HepG2 (cell line): ENCODE measurements around the gene FXR2. TPM values are rescaled to one million over a fixed set of nuclear protein-coding genes. Genes with fewer than 3 reads are reported as not detected.

Experiments
- ATAC-seq: fragments of 200-7000 bp; cut with Tn5 transposase; 3 replicates; pipeline ENCODE4 v1.9.1; 2020; ENCODE audit warnings: mild to moderate bottlenecking, moderate library complexity
- BruUV-seq: library from RNA; stranded (reverse); fragments of 400-500 nt; replicated peaks from 2 replicates; lab custom pipeline; 2021; lab: Mats Ljungman, UMichigan
- CTCF ChIA-PET: fragments of 300-600 bp; formaldehyde crosslinking; extraction: SDS; loops from one replicate; lab custom pipeline; 2021; ENCODE audit warnings: low total read pairs, inconsistent platforms, low intra/inter-chr PET ratio; lab: Yijun Ruan, JAX
- POLR2A ChIA-PET: fragments of 350-600 bp; sonication (Branson Sonifier 250); formaldehyde crosslinking; loops from one replicate; lab custom pipeline; 2020; ENCODE audit warnings: antibody characterized with exemption, inconsistent platforms; lab: Yijun Ruan, JAX
- DNase-seq: peaks from one replicate; pipeline ENCODE4 v3.0.0-alpha.2; 2015; ENCODE audit warnings: low spot score
- FAIRE-seq: peaks from 3 replicates; lab custom pipeline; 2011; peaks lifted over from hg19 to GRCh38; lab: Jason Lieb, UNC
- H2AFZ ChIP-seq: one replicate; pipeline ENCODE4 v1.6.1; 2011; ENCODE audit warnings: low read length, inconsistent platforms
- H3K27ac ChIP-seq: fragments of 300-600 bp; 3 replicates; pipeline ENCODE4 v1.8.0; 2011; ENCODE audit warnings: mixed run types, mild to moderate bottlenecking, mixed read lengths, low read length, inconsistent platforms; ENCODE audit not compliant: insufficient read depth; ENCODE audit errors: extremely low read length
- H3K27me3 ChIP-seq, 2 experiments: fragments of 200-600 bp in 1 of 2; 2 replicates in 1 of 2; 3 replicates in 1 of 2; pipeline versions ENCODE4 v1.6.0 to v1.8.0; 2011; ENCODE audit warnings: low read length in 2 of 2, mild to moderate bottlenecking in 2 of 2, moderate library complexity in 2 of 2, inconsistent platforms in 1 of 2; ENCODE audit not compliant: insufficient read depth in 2 of 2, control insufficient read depth in 1 of 2
- H3K36me3 ChIP-seq, 2 experiments: fragments of 200-600 bp in 1 of 2; replicated peaks in 1 of 2; 2 replicates in 1 of 2; 3 replicates in 1 of 2; pipeline versions ENCODE4 v1.5.1 to v1.8.0; 2011; ENCODE audit warnings: low read length in 2 of 2, inconsistent platforms in 1 of 2; ENCODE audit not compliant: insufficient read depth in 2 of 2, control insufficient read depth in 1 of 2
- H3K4me1 ChIP-seq: 2 replicates; pipeline ENCODE4 v1.5.1; 2012; ENCODE audit warnings: low read length, inconsistent platforms; ENCODE audit not compliant: insufficient read depth
- H3K4me2 ChIP-seq: 2 replicates; pipeline ENCODE4 v1.6.0; 2011; ENCODE audit warnings: low read depth, low read length, inconsistent platforms
- H3K4me3 ChIP-seq, 3 experiments: fragments of 200-600 bp in 1 of 3; sonication (generic), shearing (Covaris generic) in 1 of 3; replicated peaks in 1 of 3; 2 replicates each; pipeline ENCODE4 v1.5.1; 2011 to 2016; ENCODE audit warnings: low read length in 3 of 3, inconsistent platforms in 2 of 3, low read depth in 2 of 3, mild to moderate bottlenecking in 2 of 3, control low read depth in 1 of 3, mixed read lengths in 1 of 3; ENCODE audit not compliant: insufficient read depth in 1 of 3
- H3K79me2 ChIP-seq: one replicate; pipeline ENCODE4 v1.6.1; 2011; ENCODE audit warnings: low read length, inconsistent platforms; ENCODE audit not compliant: insufficient read depth
- H3K9ac ChIP-seq: 2 replicates; pipeline ENCODE4 v1.6.0; 2011; ENCODE audit warnings: mild to moderate bottlenecking, low read depth, low read length, inconsistent platforms; ENCODE audit not compliant: insufficient read depth
- H3K9me3 ChIP-seq: 2 replicates; pipeline ENCODE4 v1.5.1; 2012; ENCODE audit warnings: mild to moderate bottlenecking, low read length
- H4K20me1 ChIP-seq: 2 replicates; pipeline ENCODE4 v1.6.0; 2011; ENCODE audit warnings: inconsistent platforms, mild to moderate bottlenecking, low read length, moderate library complexity; ENCODE audit not compliant: insufficient read depth
- FOXO1 ChIP-seq: sonication (generic); formaldehyde crosslinking; IDR thresholded peaks from 2 replicates; pipeline ENCODE4 v1.4.0; 2020; ENCODE audit warnings: missing genetic modification reagents
- KDM5B ChIP-seq: sonication (generic); formaldehyde crosslinking; IDR thresholded peaks from 2 replicates; pipeline ENCODE4 v1.4.0; 2020; ENCODE audit warnings: missing genetic modification reagents, mild to moderate bottlenecking, borderline replicate concordance
- ZBTB7A ChIP-seq: sonication (generic); formaldehyde crosslinking; IDR thresholded peaks from 2 replicates; pipeline ENCODE4 v1.8.0; 2022; ENCODE audit warnings: mild to moderate bottlenecking, missing genetic modification reagents
- ZNF10 ChIP-seq: sonication (generic); formaldehyde crosslinking; IDR thresholded peaks from 2 replicates; pipeline ENCODE4 v1.4.0; 2020; ENCODE audit warnings: mild to moderate bottlenecking, low read depth, missing genetic modification reagents, borderline replicate concordance
- ZNF251 ChIP-seq: sonication (generic); formaldehyde crosslinking; IDR thresholded peaks from 2 replicates; pipeline ENCODE4 v1.9.0; 2021; ENCODE audit warnings: mild to moderate bottlenecking, missing genetic modification reagents
- ZNF737 ChIP-seq: sonication (generic); formaldehyde crosslinking; IDR thresholded peaks from 2 replicates; pipeline ENCODE4 v1.5.0; 2020; ENCODE audit warnings: missing genetic modification reagents, mild to moderate bottlenecking, borderline replicate concordance
- WGBS: methylation state at CpG from one replicate; pipeline ENCODE4 v1.1.6; 2017; ENCODE audit warnings: low lambda C conversion rate; 5-methylcytosine and 5-hydroxymethylcytosine counted together
- in situ Hi-C: cut with HindIII; loops from 2 replicates; pipeline ENCODE4 v1.10.0; 2017; ENCODE audit warnings: low pct_unique_long_range_greater_than_20kb; ENCODE audit not compliant: extremely low pct_ligation_motif_present
- intact Hi-C: fragments of 100-400 bp; cut with micrococcal nuclease; formaldehyde crosslinking; loops from one replicate; pipeline ENCODE4 v1.10.0; 2022; ENCODE audit not compliant: unreplicated experiment
- polyA plus RNA-seq, 8 experiments: library from polyadenylated mRNA; depleted of rRNA in 3 of 8; stranded (reverse) in 7 of 8; unstranded in 1 of 8; fragments of >200 nt; fragmentation: Illumina TruSeq in 4 of 8; extraction: Trizol in 4 of 8; gene quantifications; 2 replicates each; pipeline versions ENCODE4 v1.2.1 to v1.2.3, GENCODE V29; 2011 to 2016; ENCODE audit warnings: low read depth in 4 of 8, missing spikeins in 1 of 8, mixed read lengths in 1 of 8; ENCODE audit not compliant: insufficient read depth in 1 of 8
- total RNA-seq, 5 experiments: library from RNA; depleted of rRNA; stranded (reverse); fragments of >200 nt; fragmentation: Illumina TruSeq; extraction: Trizol; gene quantifications; 2 replicates each; pipeline ENCODE4 v1.2.3, GENCODE V29; 2016; ENCODE audit warnings: low read depth in 1 of 5
- TF ChIP-seq, protein P1 (sequence below): sonication (generic); formaldehyde crosslinking; IDR thresholded peaks from 2 replicates; pipeline ENCODE4 v1.4.0; 2020; ENCODE audit warnings: missing genetic modification reagents
- TF ChIP-seq, protein P2 (sequence below): sonication (generic); formaldehyde crosslinking; IDR thresholded peaks from 2 replicates; pipeline ENCODE4 v1.4.0; 2020; ENCODE audit warnings: mild to moderate bottlenecking, missing genetic modification reagents, borderline replicate concordance
- TF ChIP-seq, protein P3 (sequence below): sonication (generic); formaldehyde crosslinking; IDR thresholded peaks from 2 replicates; pipeline ENCODE4 v1.9.0; 2022; ENCODE audit warnings: missing genetic modification reagents, mild to moderate bottlenecking, borderline replicate concordance

The FXR2 gene
- total and polyA plus RNA-seq, 2 of the 13 experiments (the other 11 are each of a cell fraction or from before 2014, with no cell fraction given) = 20.9 to 24.4 TPM

DNA sequence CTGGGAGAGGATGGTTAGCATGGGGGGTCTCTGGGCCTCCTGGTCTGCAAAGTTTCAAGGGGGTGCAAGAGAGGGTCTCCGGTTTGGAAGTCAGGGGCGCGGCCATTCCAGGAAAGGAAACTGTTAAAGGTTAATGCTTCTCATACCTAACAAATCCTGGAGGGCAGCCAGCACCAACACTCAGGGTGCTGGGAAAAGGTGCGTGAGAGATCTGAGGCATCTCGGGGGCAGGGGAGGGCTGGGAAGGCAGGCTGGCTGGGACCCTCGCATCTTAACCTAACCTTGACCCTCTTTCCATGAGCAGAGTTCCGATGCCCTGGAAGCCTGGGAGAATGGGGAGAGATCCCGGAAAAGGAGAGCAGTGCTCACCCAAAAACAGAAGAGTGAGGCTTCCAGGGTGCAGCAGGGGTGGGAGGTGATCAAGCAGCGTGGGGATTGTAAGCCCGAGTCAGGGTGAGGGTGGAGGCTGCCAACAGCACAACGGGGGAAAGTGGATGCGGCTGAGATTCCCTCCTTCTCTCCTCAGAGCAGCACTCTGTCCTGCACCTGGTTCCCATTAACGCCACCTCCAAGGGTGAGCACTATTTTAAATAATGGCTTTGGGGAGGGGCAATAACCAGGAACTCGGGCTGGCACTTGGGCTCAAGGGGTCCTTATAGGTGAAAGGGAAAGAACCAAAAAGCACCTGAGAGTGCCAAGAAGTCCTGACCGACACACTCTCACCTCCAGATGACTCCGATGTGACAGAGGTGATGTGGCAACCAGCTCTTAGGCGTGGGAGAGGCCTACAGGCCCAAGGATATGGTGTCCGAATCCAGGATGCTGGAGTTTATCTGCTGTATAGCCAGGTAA is 55.2 kb downstream of the FXR2 start (continued):
- TF ChIP-seq, protein P1, sequence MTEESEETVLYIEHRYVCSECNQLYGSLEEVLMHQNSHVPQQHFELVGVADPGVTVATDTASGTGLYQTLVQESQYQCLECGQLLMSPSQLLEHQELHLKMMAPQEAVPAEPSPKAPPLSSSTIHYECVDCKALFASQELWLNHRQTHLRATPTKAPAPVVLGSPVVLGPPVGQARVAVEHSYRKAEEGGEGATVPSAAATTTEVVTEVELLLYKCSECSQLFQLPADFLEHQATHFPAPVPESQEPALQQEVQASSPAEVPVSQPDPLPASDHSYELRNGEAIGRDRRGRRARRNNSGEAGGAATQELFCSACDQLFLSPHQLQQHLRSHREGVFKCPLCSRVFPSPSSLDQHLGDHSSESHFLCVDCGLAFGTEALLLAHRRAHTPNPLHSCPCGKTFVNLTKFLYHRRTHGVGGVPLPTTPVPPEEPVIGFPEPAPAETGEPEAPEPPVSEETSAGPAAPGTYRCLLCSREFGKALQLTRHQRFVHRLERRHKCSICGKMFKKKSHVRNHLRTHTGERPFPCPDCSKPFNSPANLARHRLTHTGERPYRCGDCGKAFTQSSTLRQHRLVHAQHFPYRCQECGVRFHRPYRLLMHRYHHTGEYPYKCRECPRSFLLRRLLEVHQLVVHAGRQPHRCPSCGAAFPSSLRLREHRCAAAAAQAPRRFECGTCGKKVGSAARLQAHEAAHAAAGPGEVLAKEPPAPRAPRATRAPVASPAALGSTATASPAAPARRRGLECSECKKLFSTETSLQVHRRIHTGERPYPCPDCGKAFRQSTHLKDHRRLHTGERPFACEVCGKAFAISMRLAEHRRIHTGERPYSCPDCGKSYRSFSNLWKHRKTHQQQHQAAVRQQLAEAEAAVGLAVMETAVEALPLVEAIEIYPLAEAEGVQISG = no peak

DNA sequence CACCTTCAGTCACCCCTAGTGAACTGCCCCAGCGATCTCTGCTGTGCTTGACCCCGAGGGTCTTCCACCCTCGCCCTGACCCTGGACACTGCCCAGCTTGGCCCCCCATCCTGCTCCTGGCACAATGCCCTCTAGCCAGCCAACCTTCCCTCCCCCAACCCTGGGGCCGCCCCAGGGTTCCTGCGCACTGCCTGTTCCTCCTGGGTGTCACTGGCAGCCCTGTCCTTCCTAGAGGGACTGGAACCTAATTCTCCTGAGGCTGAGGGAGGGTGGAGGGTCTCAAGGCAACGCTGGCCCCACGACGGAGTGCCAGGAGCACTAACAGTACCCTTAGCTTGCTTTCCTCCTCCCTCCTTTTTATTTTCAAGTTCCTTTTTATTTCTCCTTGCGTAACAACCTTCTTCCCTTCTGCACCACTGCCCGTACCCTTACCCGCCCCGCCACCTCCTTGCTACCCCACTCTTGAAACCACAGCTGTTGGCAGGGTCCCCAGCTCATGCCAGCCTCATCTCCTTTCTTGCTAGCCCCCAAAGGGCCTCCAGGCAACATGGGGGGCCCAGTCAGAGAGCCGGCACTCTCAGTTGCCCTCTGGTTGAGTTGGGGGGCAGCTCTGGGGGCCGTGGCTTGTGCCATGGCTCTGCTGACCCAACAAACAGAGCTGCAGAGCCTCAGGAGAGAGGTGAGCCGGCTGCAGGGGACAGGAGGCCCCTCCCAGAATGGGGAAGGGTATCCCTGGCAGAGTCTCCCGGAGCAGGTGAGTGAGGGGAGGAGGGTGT is 56.0 kb downstream of the FXR2 start, which contains the start of gene TNFSF13:
TSS of gene TNFSF13 (plus strand) at position 207 of the 776 bp plus-strand sequence. CDS start at position 497, 290 bp downstream.
- Histone ChIP-seq H3K9ac (peak within 1 kb of the TSS; percentile 67), H3K79me2 (peaks cover 17% of the 10 kb centered on the region), H4K20me1 (no peaks in the 10 kb centered on the region), H3K27ac (peak within 1 kb of the TSS; percentile 55), H3K4me3 (peak within 1 kb of the TSS; percentile 51 to 92 (median 58)), H3K27me3 (no peaks in the 10 kb centered on the region; a peak in 1 of 5 replicates), H3K9me3 (no peaks in the 10 kb centered on the region), H2AFZ (no peak within 1 kb of the TSS), H3K4me2 (peak within 1 kb of the TSS; percentile 91), H3K4me1 (peaks cover 58% of the 10 kb centered on the region), H3K36me3 (peaks cover under 1% of the 10 kb centered on the region in 2 experiments; a peak in 3 of 5 replicates)
- no TSS peak for BruUV-seq
- FAIRE-seq (no peak), DNase-seq (no peak), ATAC-seq (no peak)
- ChIA-PET CTCF (interaction anchor here (3.3 kb wide), 1 partner anchor 35 kb away, joined by 27 read pairs; no protein-coding TSS in a partner anchor), POLR2A (interaction anchor here (1.0 to 4.8 kb wide), 8 partner anchors 10 to 155 kb away, joined by 3 to 33 read pairs (median 8); partner anchors contain the start of genes MPDU1, TMEM256, TNFSF12 and TP53)
- intact Hi-C loops (no loop called here), in situ Hi-C loops (loop anchor here (5.0 kb wide), 1 partner anchor 46 kb away; no protein-coding TSS in a partner anchor)
- 55% methylated on average over 14 of the region's 16 CpGs for WGBS
- TF ChIP-seq ZNF251 (CRISPR knock-in tag) = no peak
- no peak for TF ChIP-seq ZBTB7A (CRISPR knock-in tag)
- TF ChIP-seq KDM5B = 0 out of 2 replicates have a peak, but pooled peaks have one; percentile 4
- no peak for TF ChIP-seq FOXO1 (CRISPR knock-in tag)
- TF ChIP-seq, protein P2, sequence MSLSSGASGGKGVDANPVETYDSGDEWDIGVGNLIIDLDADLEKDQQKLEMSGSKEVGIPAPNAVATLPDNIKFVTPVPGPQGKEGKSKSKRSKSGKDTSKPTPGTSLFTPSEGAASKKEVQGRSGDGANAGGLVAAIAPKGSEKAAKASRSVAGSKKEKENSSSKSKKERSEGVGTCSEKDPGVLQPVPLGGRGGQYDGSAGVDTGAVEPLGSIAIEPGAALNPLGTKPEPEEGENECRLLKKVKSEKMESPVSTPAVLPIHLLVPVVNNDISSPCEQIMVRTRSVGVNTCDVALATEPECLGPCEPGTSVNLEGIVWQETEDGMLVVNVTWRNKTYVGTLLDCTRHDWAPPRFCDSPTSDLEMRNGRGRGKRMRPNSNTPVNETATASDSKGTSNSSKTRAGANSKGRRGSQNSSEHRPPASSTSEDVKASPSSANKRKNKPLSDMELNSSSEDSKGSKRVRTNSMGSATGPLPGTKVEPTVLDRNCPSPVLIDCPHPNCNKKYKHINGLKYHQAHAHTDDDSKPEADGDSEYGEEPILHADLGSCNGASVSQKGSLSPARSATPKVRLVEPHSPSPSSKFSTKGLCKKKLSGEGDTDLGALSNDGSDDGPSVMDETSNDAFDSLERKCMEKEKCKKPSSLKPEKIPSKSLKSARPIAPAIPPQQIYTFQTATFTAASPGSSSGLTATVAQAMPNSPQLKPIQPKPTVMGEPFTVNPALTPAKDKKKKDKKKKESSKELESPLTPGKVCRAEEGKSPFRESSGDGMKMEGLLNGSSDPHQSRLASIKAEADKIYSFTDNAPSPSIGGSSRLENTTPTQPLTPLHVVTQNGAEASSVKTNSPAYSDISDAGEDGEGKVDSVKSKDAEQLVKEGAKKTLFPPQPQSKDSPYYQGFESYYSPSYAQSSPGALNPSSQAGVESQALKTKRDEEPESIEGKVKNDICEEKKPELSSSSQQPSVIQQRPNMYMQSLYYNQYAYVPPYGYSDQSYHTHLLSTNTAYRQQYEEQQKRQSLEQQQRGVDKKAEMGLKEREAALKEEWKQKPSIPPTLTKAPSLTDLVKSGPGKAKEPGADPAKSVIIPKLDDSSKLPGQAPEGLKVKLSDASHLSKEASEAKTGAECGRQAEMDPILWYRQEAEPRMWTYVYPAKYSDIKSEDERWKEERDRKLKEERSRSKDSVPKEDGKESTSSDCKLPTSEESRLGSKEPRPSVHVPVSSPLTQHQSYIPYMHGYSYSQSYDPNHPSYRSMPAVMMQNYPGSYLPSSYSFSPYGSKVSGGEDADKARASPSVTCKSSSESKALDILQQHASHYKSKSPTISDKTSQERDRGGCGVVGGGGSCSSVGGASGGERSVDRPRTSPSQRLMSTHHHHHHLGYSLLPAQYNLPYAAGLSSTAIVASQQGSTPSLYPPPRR (CRISPR knock-in tag) = no peak
- TF ChIP-seq, protein P3, sequence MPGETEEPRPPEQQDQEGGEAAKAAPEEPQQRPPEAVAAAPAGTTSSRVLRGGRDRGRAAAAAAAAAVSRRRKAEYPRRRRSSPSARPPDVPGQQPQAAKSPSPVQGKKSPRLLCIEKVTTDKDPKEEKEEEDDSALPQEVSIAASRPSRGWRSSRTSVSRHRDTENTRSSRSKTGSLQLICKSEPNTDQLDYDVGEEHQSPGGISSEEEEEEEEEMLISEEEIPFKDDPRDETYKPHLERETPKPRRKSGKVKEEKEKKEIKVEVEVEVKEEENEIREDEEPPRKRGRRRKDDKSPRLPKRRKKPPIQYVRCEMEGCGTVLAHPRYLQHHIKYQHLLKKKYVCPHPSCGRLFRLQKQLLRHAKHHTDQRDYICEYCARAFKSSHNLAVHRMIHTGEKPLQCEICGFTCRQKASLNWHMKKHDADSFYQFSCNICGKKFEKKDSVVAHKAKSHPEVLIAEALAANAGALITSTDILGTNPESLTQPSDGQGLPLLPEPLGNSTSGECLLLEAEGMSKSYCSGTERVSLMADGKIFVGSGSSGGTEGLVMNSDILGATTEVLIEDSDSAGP (CRISPR knock-in tag) = no peak
- TF ChIP-seq ZNF737 (CRISPR knock-in tag) = no peak
- TF ChIP-seq ZNF10 = no peak
